H1 (cell line): ENCODE measurements around the gene AHDC1. TPM values are rescaled to one million over a fixed set of nuclear protein-coding genes. Genes with fewer than 3 reads are reported as not detected.

ENCODE experiments used
- BCL11A ChIP-seq, 2 experiments: IDR thresholded peaks; one replicate each; pipeline ENCODE4 v1.6.1; 2011; ENCODE audit warnings: low read depth in 2 of 2, low read length in 2 of 2, mild to moderate bottlenecking in 2 of 2
- POLR2AphosphoS5 ChIP-seq: IDR thresholded peaks from 2 replicates; pipeline ENCODE4 v1.6.1; 2011; ENCODE audit warnings: low read depth, low read length
- SUZ12 ChIP-seq: fragments of 200-600 bp; sonication (generic); IDR thresholded peaks from 2 replicates; pipeline ENCODE4 v1.6.1; 2012; ENCODE audit warnings: mild to moderate bottlenecking, inconsistent platforms, low read length, moderate library complexity, mixed read lengths
- polyA plus RNA-seq, 7 experiments: library from polyadenylated mRNA; depleted of rRNA in 3 of 7; stranded (reverse) in 5 of 7; unstranded in 2 of 7; fragments of >200 nt in 5 of 7; fragments of 200-250 nt in 2 of 7; gene quantifications; 1 replicate in 5 of 7; 2 replicates in 1 of 7; 4 replicates in 1 of 7; pipeline versions ENCODE4 v1.2.1 to v1.2.3, GENCODE V29; 2011 to 2013; ENCODE audit warnings: missing spikeins in 2 of 7, mixed read lengths in 2 of 7
- total RNA-seq: library from RNA; stranded (reverse); fragmentation: NEBNext Ultra II Directional; extraction: Animal tissue kit (Norgen Biotek cat#: 25700); gene quantifications from 2 replicates; pipeline ENCODE4 v1.2.1, GENCODE V29; 2021

AHDC1 gene
- total and polyA plus RNA-seq, 2 of the 8 experiments (the other 6 are each of a cell fraction or from before 2014, with no cell fraction given): 4.4 to 35.1 TPM

GRCh38 chr1:27554759-27555699 is 48.9 kb downstream of the AHDC1 start (continued):
- TF ChIP-seq BCL11A (IDR thresholded peaks at IDR 0.05; ENCODE audit: low read depth in 2 of 2, low read length in 2 of 2) (no peak), SUZ12 (no peak), POLR2AphosphoS5 (no peak)
